ENCODE data around the gene PPP1R15B.

Gene PPP1R15B

DNA sequence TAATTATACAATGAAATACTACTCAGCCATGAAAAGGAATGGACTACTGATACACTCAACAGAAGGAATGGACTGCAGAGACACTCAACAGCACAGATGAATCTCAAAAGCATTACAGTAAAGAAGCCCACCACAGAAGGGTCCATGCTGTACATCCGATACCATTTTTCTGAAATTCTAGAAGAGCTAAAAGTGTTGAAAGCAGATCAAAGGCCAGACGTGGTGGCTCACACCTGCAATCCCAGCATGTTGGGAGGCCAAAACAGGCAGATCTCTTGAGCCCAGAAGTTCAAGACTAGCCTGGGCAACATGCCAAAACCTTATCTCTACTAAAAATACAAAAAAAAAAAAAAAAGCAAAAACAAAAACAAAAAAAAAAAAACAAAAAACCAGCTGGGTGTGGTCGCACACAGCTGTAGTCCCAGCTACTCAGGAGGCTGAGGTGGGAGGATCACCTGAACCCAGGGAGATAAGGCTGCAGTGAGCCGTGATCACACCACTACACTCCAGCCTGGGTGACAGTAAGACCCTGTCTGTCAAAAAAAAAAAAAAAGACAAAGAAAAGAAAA is 15.5 kb downstream of the PPP1R15B start:
- no peak for DNase-seq

DNA sequence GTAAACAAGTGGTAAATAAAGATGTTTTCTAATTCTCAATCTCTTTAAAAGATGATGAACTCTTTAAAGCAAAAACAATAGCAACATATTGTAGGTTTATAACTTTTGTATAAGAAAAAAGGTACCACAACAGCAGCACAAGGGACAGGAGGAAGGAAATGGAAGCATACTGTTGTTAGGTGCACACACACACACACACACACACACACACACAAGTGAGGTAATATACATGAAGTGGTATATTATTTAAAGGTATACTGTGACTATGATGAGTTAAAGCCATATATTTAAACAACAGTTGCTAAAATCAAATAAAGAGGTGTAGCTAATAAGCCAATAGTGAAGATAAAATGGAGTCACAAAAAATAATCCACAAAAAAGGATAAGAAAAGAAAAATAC is 20.0 kb downstream of the PPP1R15B start:
- no peak for DNase-seq

DNA sequence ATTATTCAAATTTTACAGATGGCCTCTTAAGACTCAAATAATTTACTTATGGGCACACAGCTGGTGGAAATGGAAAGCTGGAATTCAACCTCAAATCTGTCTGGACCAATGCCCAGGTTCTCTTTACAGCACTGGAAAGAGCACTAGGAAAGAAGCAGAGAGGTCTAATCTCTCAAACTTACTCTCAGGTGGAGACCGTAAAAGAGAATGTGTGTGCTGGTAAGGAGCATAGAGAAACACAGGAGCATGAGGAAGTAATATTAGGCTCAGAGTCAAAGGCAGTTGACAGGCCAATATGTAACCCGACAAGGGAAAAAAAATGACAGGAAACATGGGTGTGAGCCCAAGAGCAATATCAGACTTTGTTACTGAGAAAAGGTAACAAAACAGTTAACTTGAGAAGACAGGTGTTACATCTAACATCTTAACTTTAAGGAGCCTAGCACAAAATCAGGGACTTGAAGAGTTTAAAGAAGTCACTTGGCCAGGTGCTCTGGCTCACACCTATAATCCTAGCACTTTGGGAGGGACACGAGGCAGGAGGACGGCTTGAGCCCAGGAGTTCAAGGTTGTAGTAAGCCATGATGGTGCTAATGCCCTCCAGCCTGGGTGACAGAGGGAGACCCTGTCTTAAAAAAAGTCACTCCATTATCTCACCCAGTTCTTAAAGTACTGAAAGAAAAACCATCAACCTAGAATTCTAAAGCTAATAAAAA is 20.7 kb downstream of the PPP1R15B start:
- DNase-seq: no peak

DNA sequence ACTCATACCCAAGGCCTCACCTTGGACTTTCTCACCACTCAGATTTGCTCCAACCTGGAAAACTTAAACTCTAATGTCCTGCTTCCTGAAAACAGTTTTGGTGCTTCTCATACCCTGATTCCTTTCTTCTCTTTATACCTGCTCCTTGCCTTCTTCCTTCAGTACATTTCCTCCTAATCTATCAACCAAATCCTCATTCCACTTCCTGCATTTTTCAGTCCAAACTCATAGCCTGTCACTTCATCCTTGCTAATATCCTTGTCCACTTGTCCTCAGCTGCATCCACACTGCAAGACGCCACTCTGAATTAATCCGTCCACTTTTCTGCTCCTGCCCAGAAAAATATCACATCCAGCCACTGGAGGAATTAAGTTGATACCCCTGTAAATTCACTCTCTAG is 25.9 kb downstream of the PPP1R15B start:
- DNase-seq: no peak

DNA sequence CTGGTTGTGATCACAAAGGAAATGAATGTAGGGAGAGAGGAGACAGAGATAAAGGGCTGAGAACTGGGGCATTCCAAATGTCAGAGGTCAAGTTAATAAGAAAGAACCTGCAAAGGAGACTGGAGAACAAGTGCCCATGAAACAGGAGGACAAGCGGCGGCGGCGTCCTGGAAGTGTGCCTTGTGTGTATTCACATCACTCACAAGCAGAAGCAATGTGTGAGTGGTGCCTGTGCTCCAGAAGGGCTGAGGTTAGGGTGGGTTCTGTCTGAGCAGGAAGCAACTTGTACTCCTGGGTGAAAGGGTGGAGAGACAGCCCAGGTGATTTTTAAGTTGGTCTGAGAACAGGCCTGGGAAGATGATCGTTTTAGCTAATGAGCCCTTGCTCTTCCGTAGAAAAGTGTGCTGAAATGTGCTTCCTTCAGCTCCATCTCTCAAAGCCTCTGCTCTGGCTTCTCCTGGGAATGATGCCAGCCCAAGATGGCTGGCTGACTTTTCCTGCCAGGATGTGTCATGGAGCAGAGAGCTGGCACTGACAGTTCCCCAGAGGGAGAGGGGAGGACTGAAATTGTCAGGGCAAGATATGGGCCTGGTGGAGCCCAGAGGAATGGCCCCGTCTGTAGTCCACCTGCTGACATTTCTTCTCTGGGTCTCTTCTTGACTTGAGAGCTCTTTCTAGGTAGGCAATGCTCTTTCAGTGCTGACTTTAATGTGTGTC is 26.8 kb downstream of the PPP1R15B start:
- DNase-seq: no peak

DNA sequence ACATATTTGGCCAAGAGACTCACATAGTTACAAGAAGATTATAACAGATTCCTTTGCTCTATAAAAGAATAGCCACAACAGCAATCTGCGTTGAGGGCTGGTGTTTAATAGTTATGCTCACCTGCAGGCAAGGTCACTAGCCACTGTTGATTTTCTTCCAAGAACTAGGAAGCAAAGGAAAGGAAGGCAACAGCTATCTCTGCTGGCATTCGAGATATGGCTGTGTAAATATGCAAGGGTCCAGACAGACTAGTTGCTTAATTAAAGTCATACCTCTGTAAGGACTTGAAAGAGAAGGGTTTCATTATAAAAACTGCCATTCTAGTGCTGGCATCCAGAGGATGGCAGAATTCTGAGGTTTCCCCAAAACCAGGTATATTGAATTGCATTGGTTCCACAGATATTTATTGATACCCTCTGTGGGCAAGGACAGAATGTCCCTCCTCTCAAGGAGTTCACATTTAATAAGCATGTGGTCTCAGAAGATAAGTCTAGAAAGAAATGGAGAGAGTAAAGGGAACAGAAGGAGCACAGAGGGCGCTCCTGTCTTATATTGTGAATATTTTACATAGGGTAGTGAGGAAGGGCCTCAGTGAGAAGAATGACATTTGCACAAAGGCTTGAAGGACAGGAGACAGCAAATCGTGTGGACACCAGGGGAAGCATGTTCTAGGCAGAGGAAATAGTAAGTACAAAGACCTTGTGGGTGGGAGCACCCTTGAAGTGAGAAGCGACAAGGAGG is 28.3 kb downstream of the PPP1R15B start:
- no peak for DNase-seq

DNA sequence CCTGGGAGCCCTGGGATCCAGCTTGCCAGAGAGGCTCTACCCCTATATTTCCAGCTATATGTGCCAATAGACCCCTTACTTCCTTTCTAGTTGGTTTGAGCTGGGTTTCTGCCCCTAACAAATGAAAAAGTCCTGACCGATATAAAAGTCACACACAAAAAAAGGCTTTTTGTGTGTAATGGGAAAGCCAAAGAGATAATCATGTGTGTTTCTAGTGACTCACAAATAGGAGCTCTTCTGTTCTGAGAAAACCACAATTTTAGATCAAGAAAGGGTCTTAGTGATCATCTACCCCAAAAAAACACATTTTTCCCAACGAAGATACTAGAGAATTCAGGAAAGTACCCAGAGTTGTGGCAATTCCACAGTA is 28.9 kb downstream of the PPP1R15B start:
- DNase-seq: no peak

DNA sequence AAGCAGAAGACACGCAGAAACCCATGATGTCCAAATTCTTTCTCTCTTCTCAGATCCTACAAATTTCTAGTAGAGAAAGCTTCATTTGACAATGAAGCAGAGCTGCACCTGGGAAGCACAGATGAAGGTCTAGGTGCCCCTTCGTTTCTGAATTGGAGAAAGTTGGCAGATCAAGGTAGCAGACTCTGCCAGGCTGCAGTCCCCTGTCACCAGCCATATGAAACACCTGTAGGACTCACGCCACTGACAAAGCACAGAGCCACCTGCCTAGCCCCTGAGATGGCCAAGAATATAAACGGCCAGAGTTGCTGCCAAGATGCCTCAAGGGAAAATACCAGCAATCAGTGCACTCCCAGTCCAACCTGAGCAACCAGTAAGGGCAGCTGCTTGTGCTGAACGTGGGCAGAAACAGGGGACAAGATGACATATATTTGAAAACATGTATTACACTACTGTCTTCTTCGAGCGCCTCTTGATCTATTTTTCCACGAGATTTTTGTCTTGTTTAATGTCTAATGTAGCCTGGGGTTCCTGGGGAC is 31.3 kb downstream of the PPP1R15B start:
- no peak for DNase-seq

DNA sequence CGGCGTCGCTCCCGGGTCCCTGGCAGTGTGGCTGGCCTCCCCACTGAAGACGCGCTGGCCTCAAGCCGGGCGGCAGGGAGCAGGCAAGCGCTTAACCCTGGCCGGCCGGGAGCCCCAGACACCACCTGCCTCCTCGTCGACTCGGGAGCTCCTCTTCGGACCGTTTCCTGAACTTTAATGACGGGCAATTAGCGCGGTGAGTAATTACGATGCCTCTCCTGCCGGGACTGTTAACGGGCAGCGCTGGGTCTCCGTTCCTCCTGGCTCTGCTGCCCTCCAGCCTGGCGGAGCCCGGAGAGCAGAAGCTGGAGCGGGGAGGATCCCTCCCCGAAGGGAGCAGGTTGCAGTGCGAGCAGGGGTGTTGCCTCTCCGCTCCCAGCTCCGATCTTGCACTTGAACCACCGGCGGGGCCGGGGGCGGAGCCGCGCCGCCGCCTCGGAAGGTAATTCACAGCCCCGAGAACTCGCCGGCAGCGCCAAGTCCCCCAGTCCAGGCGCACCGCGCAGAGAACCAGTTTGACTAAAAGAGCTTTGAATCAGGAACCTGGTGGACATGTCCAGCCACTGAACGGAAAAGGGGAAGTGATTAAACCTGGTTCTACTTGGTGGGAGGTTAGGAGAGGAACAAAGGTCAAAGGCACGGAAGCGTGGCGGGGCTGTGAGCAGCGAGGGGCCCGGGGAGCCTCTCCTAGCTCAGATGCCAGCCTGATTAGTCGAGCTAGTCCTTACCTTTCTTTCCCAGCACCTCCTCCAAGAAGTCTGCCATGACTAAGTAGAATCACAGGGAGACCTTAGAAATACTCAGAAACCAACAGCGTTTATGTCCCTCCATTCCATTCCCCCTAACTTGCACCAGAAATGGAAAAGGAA is 33.6 kb downstream of the PPP1R15B start:
- DNase-seq: peak; percentile 22

DNA sequence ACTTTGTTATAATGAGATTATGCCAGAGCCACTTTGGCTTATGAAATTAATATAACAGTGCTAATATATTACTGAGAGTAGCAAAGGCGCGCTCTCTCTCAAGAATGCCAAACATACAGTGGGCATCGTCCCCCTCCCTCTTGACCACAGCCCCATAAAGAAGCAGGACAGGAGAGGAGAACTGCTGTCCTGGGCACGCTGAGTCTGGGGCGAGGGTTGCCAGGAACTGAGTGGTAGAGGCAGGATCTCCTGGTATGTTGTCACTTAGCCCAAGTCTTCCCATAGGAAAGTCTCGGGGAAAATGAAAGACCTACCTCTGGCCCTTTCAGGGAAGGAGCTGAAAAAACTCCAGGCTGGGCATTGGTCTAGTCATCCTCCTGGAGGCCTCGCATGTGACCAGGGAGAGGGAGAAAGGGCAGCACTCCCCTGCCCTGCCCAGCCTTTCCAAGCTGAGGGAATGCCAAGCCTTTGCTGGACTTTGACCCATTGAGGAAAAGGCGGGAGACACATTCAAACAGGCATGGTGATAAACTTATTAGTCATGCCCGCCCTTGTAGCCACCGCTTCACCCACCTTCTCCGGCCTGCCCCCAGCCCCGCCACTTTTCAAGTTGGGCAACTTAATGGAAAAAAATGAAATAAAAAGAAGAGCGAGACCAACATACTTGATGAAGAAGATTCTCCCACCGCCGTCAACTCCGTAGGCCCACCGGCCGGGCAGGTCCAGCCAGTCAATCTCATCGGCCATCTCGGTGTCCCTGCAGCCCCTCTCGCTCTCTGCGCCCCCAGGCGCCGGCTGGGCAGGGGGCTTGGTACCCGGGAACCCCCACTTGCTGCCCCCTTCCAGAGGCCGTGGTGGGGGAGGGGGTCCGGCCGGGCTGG is 34.5 kb downstream of the PPP1R15B start:
- DNase-seq: no peak

DNA sequence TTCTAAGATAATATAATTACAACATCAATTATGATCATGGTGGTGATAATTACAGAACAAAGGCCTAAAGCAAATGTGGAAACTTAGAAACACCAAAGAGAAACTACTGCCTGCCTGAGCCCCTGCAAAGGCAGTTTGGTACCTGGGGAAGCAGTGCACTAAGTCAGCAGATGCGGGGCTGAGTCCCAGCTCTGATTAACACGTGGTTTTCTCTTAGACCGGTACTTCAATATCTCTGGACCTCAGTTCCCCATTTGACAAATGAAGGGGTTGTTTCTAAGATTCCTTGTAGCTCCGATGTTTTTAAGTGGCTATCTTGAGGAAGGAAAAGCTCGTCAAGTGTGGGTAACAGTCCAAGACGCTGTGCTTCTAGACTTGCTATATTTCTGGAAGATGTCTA is 35.2 kb downstream of the PPP1R15B start:
- DNase-seq: no peak

DNA sequence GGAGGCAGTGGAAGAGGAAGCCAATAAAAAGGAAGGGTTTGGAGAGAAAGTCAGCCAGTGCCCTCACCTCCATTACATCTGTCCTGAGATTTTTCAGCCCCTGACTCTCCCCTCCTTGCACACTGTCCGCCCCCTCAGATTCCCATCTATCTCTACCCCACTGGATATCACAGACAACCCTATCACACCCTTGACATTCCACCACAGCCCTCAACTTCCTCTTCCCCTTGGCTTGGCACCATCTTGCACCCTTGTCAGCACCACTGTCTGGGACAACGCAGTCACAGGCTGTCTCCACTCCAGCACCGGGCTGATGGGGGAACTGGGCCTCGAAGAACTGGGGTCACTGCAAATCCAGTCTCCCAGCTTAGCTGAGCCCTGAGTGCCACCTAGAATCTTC is 37.7 kb downstream of the PPP1R15B start:
- no peak for DNase-seq

DNA sequence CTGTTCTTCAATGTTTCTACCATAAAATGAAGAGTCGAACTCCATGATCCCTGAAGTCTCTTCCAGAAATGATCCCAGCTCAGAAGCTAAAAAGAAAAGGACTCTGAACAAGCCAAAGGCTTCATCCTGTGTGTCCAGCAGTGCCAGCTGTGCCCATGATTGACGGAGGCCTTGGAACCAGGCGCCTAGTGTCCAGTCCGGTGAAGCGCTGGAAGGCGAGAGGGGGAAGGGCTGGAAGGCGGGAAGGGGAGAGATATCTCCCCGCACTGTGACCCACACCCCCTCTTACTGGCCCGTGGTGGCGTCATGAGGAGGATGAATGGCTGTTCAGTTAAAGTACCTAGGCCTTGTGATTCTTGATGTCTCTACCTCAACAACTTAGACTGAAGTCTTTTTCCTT is 41.4 kb downstream of the PPP1R15B start:
- no peak for DNase-seq

DNA sequence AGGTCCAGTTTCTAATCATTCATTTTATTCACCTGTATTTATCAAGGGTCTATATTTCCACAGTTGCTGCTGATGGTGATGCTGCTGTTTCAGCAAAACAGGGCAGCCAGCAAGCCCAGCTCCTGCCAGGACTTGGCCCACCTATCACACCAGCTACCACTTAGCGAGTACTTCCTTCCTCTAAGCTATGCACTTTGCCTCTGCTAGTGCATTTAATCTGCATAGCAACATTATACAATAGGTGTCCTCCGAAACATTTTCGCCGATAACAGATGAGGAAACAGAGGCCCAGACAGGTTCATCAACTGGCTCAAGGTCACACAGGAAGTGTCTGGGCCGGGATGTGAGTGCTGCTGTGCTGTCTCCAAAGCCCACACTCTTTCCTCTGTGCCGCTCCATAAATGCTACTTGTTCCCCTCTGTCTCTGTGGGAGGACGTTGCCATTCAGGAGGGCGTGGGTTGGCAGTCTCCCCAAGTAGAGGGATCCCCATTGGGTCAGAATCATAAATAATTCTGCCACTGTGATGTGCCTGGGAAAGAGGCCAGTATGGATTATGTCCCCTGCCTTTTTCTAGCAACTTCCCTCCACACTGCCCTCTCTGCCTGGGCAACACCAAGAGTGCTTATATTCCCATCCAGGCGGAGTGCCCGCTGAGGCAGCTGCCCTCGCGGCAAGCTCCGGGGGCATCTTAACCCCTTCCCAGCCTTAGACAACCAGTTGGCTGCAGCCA is 42.5 kb downstream of the PPP1R15B start:
- no peak for DNase-seq

DNA sequence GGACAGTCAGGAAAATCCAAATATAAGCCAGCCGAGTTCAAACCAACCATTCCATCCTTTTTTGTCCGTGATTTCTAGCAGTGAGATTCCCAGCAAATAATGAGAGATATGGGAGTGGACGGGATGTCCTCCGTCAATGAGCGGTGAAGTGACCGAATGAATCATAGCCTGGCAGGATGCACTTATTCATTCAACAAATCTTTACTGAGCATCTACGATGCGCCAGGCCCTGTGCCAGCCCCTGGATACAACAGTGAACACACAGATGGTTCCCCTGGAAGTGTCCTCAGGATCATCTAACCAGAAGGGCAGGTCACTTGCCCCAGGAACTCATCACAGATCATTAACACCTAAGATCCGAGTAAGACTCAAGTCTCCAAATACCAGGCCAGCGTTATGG is 43.7 kb downstream of the PPP1R15B start:
- DNase-seq: no peak

DNA sequence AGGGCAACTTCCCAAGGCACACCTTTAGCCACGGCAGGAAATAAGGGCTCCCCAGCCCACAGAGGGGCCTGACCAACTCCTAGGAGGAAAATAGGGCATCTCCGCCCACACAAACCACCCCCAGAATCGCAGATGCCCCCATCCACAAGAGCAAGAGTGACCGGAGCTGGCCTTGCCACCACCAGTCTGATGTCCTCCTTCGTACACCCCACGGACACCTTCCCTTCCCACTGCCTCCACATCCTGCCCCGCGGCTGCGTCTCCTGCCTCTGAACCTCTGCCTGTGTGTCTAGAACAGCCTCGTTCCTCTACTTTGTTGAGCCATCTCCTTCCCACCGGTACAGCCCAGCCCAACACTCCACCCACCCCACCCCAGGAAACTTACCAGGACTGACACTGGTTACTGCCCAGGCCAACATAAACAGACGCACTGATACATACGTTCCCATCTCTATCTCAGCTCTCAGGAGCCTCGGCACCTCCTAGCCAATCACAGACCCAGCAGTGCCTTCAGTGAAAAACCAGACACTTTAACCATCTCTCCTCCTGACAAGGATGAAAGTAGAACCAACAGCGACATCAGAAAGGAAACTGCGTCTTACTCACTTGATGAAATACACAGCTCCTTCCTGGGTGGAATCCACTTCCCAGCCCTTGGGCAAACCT is 44.3 kb downstream of the PPP1R15B start:
- no peak for DNase-seq

DNA sequence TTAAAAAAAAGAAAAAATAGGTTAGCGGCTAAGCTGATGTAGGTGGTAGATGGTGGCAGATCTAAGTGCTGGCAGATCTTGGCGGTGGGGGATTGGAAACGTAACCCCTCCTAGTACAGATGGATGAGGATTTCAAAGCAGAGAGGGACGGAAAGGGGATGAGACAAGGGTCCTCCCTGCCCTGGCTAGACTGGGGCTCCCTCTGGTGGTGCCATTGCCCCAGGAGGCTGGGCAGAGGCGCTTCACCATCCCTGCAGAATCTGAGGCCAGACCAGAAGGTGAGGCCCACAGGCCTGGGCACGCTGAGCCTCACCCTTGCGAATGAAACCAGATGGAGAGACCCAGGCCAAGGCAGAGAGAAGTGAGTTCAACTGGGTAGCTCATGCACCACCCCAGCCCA is 44.9 kb downstream of the PPP1R15B start:
- no peak for DNase-seq

DNA sequence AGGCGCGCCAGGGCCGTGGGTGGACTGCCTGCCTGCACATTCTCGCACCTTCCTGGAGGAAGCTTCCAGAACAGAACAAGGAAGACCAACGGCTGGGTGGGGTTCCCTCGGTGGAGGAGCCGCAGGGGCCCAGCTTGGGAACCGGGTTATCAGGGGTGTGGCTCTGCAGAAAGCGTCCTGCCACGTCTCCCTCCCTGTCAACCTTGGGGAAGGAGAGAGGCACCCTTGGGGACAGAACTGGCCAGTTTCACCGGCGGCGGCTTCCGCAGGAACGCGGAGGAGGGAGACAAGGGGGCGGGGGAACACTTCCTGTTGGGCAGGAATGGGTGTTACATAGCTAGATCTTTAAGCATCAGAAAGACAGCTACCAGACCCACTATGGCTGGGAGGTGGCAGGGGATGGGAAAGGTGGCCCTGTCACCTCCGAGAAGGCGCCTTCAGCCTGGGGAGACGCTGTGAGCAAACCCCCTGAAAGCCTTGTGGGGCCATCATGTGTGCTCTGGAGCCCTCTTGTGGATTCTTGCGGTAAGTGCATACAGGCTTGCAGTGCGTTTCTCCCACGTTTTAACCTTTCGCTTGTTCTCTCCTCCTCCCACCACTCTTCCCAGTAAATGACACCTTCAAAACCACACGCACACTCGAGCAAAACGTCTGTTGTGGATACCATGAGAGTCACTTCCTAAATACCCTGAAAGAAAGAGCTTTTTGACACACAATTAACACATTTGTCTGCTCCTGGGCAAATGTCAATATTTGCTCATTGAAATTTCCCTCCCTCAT is 48.1 kb downstream of the PPP1R15B start:
- peak; percentile 70 for DNase-seq

DNA sequence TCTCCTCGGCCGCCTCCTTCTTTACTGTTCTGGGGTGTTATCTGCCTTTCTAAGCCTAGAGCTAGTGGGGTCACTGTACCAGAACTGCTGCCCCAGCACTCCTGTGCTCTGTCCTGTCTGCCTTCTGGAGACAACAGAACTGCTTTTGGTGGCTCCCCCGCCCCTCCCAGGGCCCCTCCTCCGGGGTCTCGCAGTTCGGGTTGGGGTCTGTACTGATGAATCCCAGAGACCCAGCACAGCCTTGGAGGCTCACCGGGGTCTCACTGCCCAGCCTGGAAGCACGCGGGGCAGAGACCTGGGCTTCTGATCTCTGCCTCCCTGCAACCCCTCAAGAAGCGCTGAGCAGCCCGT is 48.7 kb downstream of the PPP1R15B start:
- no peak for DNase-seq

All from stimulated activated naive CD4-positive, alpha-beta T cell treated with Interleukin-2 at 50 U/mL for 16 hours (primary cell).